Thyroid gland (tissue), 4 donors: ENCODE data around the gene AANAT.

ENCODE experiments used
- CTCF ChIP-seq, 6 experiments: fragments of 200-600 bp in 3 of 6; fragments of 450-650 bp in 3 of 6; sonication (generic) in 3 of 6; IDR thresholded peaks; one replicate each; pipeline ENCODE4 v1.5.1; 2016 to 2019; ENCODE audit warnings: antibody characterized with exemption in 6 of 6, mild to moderate bottlenecking in 2 of 6, inconsistent platforms in 1 of 6, moderate library complexity in 1 of 6
- POLR2A ChIP-seq, 2 donors: fragments of 450-650 bp; IDR thresholded peaks; one replicate each; pipeline ENCODE4 v1.6.1; 2017; ENCODE audit warnings: antibody characterized with exemption in 2 of 2, mild to moderate bottlenecking in 2 of 2, moderate library complexity in 1 of 2

DNA sequence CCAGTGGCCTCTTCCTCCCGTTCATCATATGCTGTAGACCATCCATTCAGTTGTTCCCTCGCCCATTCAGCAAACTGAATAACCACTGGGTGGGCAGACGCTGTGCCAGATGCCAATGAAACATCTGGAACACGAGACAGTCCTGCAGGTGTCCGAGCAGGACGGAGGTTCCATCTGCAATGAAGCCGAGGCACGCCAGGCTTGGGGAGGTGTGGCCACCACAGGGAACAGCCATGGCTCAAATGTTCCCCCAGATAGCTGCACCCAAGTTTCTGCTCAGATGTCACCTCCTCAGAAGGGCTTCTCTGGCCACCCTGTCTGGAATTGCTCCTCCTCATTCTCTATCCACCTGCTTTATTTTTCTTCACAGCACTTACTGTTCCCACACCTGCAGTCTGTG is 45.0 kb upstream of the AANAT start:
- TF ChIP-seq CTCF (IDR thresholded peaks at IDR 0.05) = no peak
- TF ChIP-seq POLR2A (IDR thresholded peaks at IDR 0.05) = no peak
